Fibroblast of lung (primary cell): ENCODE results near the gene CCZ1. TPM values are rescaled to one million over a fixed set of nuclear protein-coding genes. Genes with fewer than 3 reads are reported as not detected.
"Not testable (repeated sequence)": the region's sequence is repeated elsewhere in the genome, so short reads cannot be mapped to it uniquely, and the experiment has no call there.

Experiments used
- DNase-seq, 2 donors: peaks; one replicate each; pipeline versions ENCODE4 v3.0.0 to v3.0.0-alpha.2; 2010; ENCODE audit warnings: low read depth in 2 of 2
- H2AFZ ChIP-seq: 2 replicates; pipeline ENCODE4 v1.5.1; 2012; ENCODE audit warnings: low read length, control low read depth, inconsistent platforms
- H3K27ac ChIP-seq: 2 replicates; pipeline ENCODE4 v1.5.1; 2011; ENCODE audit warnings: low read length, control low read depth; ENCODE audit not compliant: insufficient read depth
- H3K27me3 ChIP-seq: 2 replicates; pipeline ENCODE4 v1.5.1; 2011; ENCODE audit warnings: mild to moderate bottlenecking, low read length; ENCODE audit not compliant: control insufficient read depth, insufficient read depth
- H3K36me3 ChIP-seq: 2 replicates; pipeline ENCODE4 v1.5.1; 2011; ENCODE audit warnings: low read length; ENCODE audit not compliant: control insufficient read depth, insufficient read depth
- H3K4me1 ChIP-seq: 2 replicates; pipeline ENCODE4 v1.5.1; 2011; ENCODE audit warnings: low read length; ENCODE audit not compliant: control insufficient read depth, insufficient read depth; ENCODE audit errors: extremely low read depth
- H3K4me2 ChIP-seq: 2 replicates; pipeline ENCODE4 v1.5.1; 2011; ENCODE audit warnings: low read length, control low read depth; ENCODE audit not compliant: insufficient read depth; ENCODE audit errors: extremely low read depth
- H3K4me3 ChIP-seq, 4 experiments: fragments of 200-600 bp in 1 of 4; sonication (generic) in 1 of 4; replicated peaks in 1 of 4; 2 replicates each; pipeline ENCODE4 v1.5.1; 2011 to 2016; ENCODE audit warnings: low read length in 4 of 4, low read depth in 3 of 4, mild to moderate bottlenecking in 3 of 4, control low read depth in 2 of 4, inconsistent platforms in 1 of 4, mixed read lengths in 1 of 4; ENCODE audit not compliant: insufficient read depth in 1 of 4; ENCODE audit errors: control extremely low read depth in 1 of 4
- H3K79me2 ChIP-seq: 2 replicates; pipeline ENCODE4 v1.5.1; 2012; ENCODE audit warnings: mild to moderate bottlenecking, low read length, inconsistent platforms; ENCODE audit not compliant: control insufficient read depth, insufficient read depth
- H3K9ac ChIP-seq: 2 replicates; pipeline ENCODE4 v1.5.1; 2011; ENCODE audit warnings: mild to moderate bottlenecking, low read length, control low read depth; ENCODE audit not compliant: insufficient read depth
- H3K9me3 ChIP-seq: 2 replicates; pipeline ENCODE4 v1.5.1; 2012; ENCODE audit warnings: low read depth, low read length; ENCODE audit not compliant: control insufficient read depth, insufficient read depth
- H4K20me1 ChIP-seq: 2 replicates; pipeline ENCODE4 v1.5.1; 2011; ENCODE audit warnings: low read length; ENCODE audit not compliant: control insufficient read depth, insufficient read depth; ENCODE audit errors: extremely low read depth
- EZH2 ChIP-seq: IDR thresholded peaks from 2 replicates; pipeline ENCODE4 v1.5.1; 2012; ENCODE audit warnings: low read length, control low read depth, mild to moderate bottlenecking; ENCODE audit errors: missing control alignments
- polyA plus RNA-seq, 2 donors: library from polyadenylated mRNA; depleted of rRNA in 1 of 2; stranded (reverse) in 1 of 2; unstranded in 1 of 2; fragments of >200 nt; gene quantifications; 2 replicates each; pipeline ENCODE4 v1.2.1, GENCODE V29; 2011 to 2012; ENCODE audit warnings: missing spikeins in 1 of 2
- total RNA-seq: library from RNA; depleted of rRNA; stranded (reverse); fragments of >200 nt; gene quantifications from 2 replicates; pipeline ENCODE4 v1.2.1, GENCODE V29; 2014
- TF ChIP-seq, protein P1 (sequence below), 2 donors: IDR thresholded peaks in 1 of 2; conservative IDR thresholded peaks in 1 of 2; 1 replicate in 1 of 2; 2 replicates in 1 of 2; pipeline ENCODE4 v1.5.1; 2011 to 2012; ENCODE audit warnings: low read length in 2 of 2, control low read depth in 1 of 2, inconsistent platforms in 1 of 2, low read depth in 1 of 2, mild to moderate bottlenecking in 1 of 2

The CCZ1 gene
- total and polyA plus RNA-seq, 2 donors (not counting 1 experiment from before 2014, with no cell fraction given) = 41.8 to 65.1 TPM

DNA sequence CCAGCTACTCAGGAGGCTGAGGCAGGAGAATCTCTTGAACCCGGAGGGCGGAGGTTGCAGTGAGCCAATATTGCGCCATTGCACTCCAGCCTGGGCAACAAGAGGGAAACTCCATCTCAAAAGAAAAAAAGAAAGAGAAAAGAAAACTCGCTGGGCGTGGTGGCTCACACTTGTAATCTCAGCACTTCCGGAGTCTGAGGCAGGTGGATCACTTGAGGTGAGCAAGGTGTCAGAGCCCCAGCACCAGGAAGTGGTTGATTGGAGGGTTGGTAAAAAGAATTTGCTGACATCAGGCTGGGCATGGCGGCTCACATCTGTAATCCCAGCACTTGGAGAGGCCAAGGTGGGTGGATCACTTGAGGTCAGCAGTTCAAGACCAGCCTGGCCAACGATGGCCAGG lies 40.0 kb upstream of the CCZ1 start:
- not testable (repeated sequence) for DNase-seq, H3K4me1 ChIP-seq, H3K4me2 ChIP-seq, H3K9me3 ChIP-seq, H3K9ac ChIP-seq, H4K20me1 ChIP-seq, H3K27ac ChIP-seq, H3K79me2 ChIP-seq, H3K27me3 ChIP-seq, H3K36me3 ChIP-seq, H2AFZ ChIP-seq, H3K4me3 ChIP-seq

DNA sequence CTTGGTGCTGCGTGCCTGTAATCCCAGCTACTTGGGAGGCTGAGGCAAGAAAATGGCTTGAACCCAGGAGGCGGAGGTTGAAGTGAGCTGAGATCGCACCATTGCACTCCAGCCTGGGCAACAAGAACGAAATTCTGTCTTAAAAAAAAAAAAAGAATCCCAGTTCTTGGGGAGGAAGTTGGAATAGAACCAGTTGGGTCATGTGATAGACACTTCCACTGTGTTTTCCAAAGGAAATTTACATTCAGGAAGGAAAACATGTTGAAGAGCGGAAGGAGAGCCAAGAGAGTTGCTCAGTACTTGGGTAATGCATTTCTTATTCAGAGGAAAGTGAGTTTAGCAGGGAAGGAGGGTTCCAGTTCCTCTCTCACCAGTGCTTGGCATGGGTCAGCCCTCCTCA lies 37.3 kb upstream of the CCZ1 start:
- not testable (repeated sequence) for H3K27ac ChIP-seq, H3K79me2 ChIP-seq, H3K36me3 ChIP-seq, H3K4me3 ChIP-seq, H3K27me3 ChIP-seq, H3K4me1 ChIP-seq, H3K9me3 ChIP-seq, H2AFZ ChIP-seq, H4K20me1 ChIP-seq, H3K4me2 ChIP-seq, DNase-seq, H3K9ac ChIP-seq

DNA sequence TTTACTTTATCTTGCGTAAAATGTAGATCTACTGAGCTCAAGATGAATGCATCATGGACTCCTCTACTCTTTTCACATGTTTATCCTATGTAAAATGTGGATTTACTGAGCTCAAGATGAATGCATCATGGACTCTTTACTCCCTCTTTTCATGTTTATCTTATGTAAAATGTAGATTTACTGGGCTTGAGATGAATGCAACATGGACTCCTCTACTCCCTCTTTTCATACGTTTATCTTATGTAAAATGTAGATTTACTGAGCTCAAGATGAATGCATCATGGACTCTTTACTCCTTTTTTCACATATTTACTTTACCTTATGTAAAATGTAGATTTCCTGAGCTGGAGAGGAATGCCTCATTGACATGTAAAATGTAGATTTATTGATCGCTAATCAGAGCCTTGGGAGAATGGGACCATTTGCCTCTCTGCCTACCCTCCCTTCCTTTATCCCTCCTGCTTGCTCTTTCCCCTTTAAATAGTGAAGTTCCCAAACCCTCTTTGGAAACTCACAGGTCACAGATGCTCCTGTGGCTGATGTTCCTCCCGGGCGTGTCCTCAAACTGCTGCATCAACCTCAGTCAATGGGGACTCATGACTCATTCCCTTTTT lies 35.7 kb upstream of the CCZ1 start:
- H3K9me3 ChIP-seq, H3K4me3 ChIP-seq, H3K27ac ChIP-seq, DNase-seq, H3K9ac ChIP-seq, H4K20me1 ChIP-seq, H2AFZ ChIP-seq, H3K27me3 ChIP-seq, H3K4me1 ChIP-seq, H3K4me2 ChIP-seq, H3K36me3 ChIP-seq, H3K79me2 ChIP-seq: not testable (repeated sequence)

DNA sequence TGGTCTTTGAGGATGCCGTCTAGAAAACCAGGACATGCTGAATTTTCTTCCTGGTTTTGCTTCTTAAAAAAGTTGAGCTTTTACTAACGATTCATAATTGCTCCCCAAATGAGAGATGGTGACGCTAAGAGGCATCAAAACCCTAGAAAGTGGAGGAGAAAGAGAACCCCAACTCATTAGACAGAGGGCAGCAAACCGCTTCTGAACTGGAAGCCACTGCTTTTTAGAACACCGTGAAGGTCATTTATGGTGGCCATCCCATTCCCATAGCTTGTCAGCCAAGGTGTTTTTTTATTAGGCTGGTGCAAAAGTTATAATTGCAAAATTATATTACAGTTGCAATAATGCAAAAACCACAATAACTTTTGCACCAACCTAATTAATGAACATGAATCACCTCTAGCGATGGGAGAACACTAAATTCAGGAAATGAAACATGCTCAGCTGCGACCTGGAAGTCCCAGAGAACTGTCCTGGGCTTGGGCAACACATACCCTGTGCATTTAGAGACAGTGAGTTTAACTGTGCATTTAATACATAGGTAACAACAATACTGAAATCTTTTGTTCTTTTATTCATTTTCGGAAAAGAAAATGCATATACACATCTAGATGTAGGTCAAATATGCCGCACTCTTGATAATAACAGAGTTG lies 33.1 kb upstream of the CCZ1 start:
- DNase-seq, H3K27ac ChIP-seq, H4K20me1 ChIP-seq, H3K9ac ChIP-seq, H3K27me3 ChIP-seq, H3K79me2 ChIP-seq, H3K4me2 ChIP-seq, H3K9me3 ChIP-seq, H3K36me3 ChIP-seq, H3K4me1 ChIP-seq, H3K4me3 ChIP-seq, H2AFZ ChIP-seq: not testable (repeated sequence)

DNA sequence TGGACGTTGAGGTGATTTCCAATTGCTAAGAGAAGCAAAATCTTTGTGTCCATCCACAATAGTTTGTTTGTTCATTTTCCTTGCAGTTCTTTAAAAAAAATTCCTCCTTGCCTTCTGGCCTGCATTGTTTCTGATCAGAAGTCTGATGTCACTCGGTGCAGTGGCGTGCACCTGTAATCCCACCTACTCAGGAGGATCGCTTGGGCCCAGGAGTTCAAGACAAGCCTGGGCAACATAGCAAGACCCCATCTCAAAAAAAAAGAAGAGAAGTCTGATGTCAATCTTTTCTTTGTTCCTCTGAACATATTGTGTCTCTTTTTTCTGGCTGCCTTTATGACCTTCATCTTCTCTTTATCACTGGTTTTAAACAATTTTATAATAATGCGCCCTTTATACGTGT lies 31.5 kb upstream of the CCZ1 start:
- H3K4me3 ChIP-seq = no peak overlapping the region
- no peak overlapping the region for H3K9ac ChIP-seq
- no peaks in the 10 kb centered on the region for H3K9me3 ChIP-seq
- no peaks in the 10 kb centered on the region for H3K79me2 ChIP-seq
- DNase-seq = no peak
- H2AFZ ChIP-seq = no peak overlapping the region
- no peaks in the 10 kb centered on the region for H3K36me3 ChIP-seq
- no peak for TF ChIP-seq EZH2
- TF ChIP-seq, protein P1, sequence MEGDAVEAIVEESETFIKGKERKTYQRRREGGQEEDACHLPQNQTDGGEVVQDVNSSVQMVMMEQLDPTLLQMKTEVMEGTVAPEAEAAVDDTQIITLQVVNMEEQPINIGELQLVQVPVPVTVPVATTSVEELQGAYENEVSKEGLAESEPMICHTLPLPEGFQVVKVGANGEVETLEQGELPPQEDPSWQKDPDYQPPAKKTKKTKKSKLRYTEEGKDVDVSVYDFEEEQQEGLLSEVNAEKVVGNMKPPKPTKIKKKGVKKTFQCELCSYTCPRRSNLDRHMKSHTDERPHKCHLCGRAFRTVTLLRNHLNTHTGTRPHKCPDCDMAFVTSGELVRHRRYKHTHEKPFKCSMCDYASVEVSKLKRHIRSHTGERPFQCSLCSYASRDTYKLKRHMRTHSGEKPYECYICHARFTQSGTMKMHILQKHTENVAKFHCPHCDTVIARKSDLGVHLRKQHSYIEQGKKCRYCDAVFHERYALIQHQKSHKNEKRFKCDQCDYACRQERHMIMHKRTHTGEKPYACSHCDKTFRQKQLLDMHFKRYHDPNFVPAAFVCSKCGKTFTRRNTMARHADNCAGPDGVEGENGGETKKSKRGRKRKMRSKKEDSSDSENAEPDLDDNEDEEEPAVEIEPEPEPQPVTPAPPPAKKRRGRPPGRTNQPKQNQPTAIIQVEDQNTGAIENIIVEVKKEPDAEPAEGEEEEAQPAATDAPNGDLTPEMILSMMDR (conservative IDR thresholded peaks at IDR 0.05 in 1 of 2, IDR thresholded peaks at IDR 0.05 in 1 of 2; ENCODE audit: low read depth in 1 of 2, low read length in 2 of 2) = no peak
- no peaks in the 10 kb centered on the region for H3K27me3 ChIP-seq
- H3K27ac ChIP-seq = no peak overlapping the region
- H3K4me1 ChIP-seq = no peaks in the 10 kb centered on the region
- H4K20me1 ChIP-seq = no peaks in the 10 kb centered on the region
- H3K4me2 ChIP-seq = no peak overlapping the region

DNA sequence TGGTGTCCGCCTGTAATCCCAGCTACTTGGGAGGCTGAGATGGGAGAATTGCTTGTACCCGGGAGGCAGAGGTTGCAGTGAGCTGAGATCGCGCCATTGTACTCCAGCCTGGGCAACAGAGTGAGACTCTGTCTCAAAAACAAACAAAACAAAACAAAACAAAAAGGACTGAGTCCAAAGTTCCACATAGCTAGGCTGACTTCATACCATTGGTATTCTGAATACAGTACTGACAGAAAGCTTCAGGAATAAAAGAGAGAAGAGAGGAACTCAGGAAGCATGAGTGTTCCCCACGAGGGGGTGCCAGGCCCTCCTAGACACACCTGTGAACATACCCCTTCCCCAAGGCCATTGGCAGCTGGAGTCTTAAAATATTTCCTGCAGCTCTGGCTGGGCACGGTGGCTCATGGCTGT lies 29.6 kb upstream of the CCZ1 start:
- H3K9me3 ChIP-seq, H3K4me1 ChIP-seq, H3K36me3 ChIP-seq, H3K4me2 ChIP-seq, H3K27me3 ChIP-seq, H3K27ac ChIP-seq, H2AFZ ChIP-seq, H3K4me3 ChIP-seq, H3K9ac ChIP-seq, H3K79me2 ChIP-seq, H4K20me1 ChIP-seq: not testable (repeated sequence)
- peak in 1 of 2 donors; percentile 3 for DNase-seq
